Sigmoid colon (tissue), 7 donors: ENCODE data around the gene FNDC5. TPM values are rescaled to one million over a fixed set of nuclear protein-coding genes. Genes with fewer than 3 reads are reported as not detected.
A peak's percentile ranks its signal among the peaks of the same experiment; 100 is the strongest.

Experiments
- DNase-seq: peaks from one replicate; pipeline ENCODE4 v3.0.0-alpha.2; 2019
- H3K27ac ChIP-seq, 4 donors: fragments of 200-600 bp; sonication (generic); one replicate each; pipeline ENCODE4 v1.5.1; 2016 to 2019; ENCODE audit warnings: mild to moderate bottlenecking in 1 of 4
- H3K27me3 ChIP-seq, 3 donors: fragments of 200-600 bp; sonication (generic); one replicate each; pipeline ENCODE4 v1.5.1; 2019; ENCODE audit warnings: mild to moderate bottlenecking in 1 of 3
- H3K36me3 ChIP-seq, 4 donors: fragments of 200-600 bp; sonication (generic); one replicate each; pipeline ENCODE4 v1.5.1; 2016 to 2019
- H3K4me1 ChIP-seq, 4 donors: fragments of 200-600 bp; sonication (generic); one replicate each; pipeline ENCODE4 v1.5.1; 2017 to 2019
- H3K4me3 ChIP-seq, 4 donors: fragments of 200-600 bp; sonication (generic); one replicate each; pipeline ENCODE4 v1.5.1; 2017 to 2019; ENCODE audit warnings: mild to moderate bottlenecking in 2 of 4, moderate library complexity in 1 of 4
- H3K9me3 ChIP-seq, 4 donors: fragments of 200-600 bp in 3 of 4; sonication (generic) in 3 of 4; one replicate each; pipeline versions ENCODE4 v1.5.1 to v1.6.1; 2013 to 2019
- EP300 ChIP-seq, 4 donors: sonication (generic); formaldehyde crosslinking; IDR thresholded peaks; one replicate each; pipeline ENCODE4 v1.6.1; 2017; ENCODE audit warnings: antibody characterized with exemption in 4 of 4
- POLR2A ChIP-seq, 2 donors: fragments of 450-650 bp; IDR thresholded peaks; one replicate each; pipeline ENCODE4 v1.6.1; 2016; ENCODE audit warnings: antibody characterized with exemption in 2 of 2, mild to moderate bottlenecking in 2 of 2, moderate library complexity in 2 of 2
- POLR2AphosphoS5 ChIP-seq, 4 donors: sonication (generic); formaldehyde crosslinking; IDR thresholded peaks; one replicate each; pipeline ENCODE4 v1.6.1; 2017; ENCODE audit warnings: antibody characterized with exemption in 4 of 4
- WGBS, 2 donors: extraction: QIAGEN DNeasy Blood & Tissue Kit; methylation state at CpG; one replicate each; pipeline ENCODE4 v1.1.7; 2013; 5-methylcytosine and 5-hydroxymethylcytosine counted together
- intact Hi-C: fragments of 100-400 bp; cut with DNase I; formaldehyde crosslinking; loops from one replicate; pipeline ENCODE4 v1.15.1; 2023
- polyA plus RNA-seq, 3 donors: library from polyadenylated mRNA; stranded (reverse); fragments of 200-250 nt; gene quantifications; one replicate each; pipeline ENCODE4 v1.2.3, GENCODE V29; 2013
- total RNA-seq, 4 donors: library from RNA; depleted of rRNA; stranded (reverse); fragments of >200 nt; gene quantifications; one replicate each; pipeline ENCODE4 v1.1.0, GENCODE V29; 2016
- TF ChIP-seq, protein P1 (sequence below), 4 experiments: fragments of 450-650 bp in 3 of 4; fragments of 200-600 bp in 1 of 4; IDR thresholded peaks; one replicate each; pipeline ENCODE4 v1.5.1; 2016 to 2019; ENCODE audit warnings: antibody characterized with exemption in 4 of 4, mild to moderate bottlenecking in 3 of 4, moderate library complexity in 2 of 4
- donor health status: healthy with polysubstance abuse.
- donor health status: Bipolar disorder and iron deficiency.
- donor health status: healthy.

FNDC5 gene
- total and polyA plus RNA-seq, 7 donors: 0.20 to 10.2 (median 0.93) TPM; not detected in 1

DNA sequence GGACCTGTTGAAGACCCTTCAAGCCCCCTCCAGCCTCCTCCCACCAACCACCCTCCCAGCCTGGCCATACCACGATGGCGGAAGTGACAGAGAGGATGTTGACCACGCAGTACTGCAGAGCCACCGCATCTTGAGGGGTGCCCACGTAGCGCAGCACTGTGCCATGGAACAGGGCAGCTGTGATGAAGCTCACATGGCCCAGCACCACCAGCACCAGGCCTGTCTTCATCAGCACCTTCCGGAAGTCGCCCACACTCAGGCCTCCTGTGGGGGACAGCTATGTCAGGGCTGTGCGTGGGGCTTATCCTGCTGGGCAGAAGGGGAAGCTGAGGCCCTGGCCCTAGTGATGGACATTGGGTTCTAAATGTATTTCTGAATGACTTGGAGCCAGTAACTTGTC lies 27.3 kb upstream of the FNDC5 start:
- TF ChIP-seq, protein P1, sequence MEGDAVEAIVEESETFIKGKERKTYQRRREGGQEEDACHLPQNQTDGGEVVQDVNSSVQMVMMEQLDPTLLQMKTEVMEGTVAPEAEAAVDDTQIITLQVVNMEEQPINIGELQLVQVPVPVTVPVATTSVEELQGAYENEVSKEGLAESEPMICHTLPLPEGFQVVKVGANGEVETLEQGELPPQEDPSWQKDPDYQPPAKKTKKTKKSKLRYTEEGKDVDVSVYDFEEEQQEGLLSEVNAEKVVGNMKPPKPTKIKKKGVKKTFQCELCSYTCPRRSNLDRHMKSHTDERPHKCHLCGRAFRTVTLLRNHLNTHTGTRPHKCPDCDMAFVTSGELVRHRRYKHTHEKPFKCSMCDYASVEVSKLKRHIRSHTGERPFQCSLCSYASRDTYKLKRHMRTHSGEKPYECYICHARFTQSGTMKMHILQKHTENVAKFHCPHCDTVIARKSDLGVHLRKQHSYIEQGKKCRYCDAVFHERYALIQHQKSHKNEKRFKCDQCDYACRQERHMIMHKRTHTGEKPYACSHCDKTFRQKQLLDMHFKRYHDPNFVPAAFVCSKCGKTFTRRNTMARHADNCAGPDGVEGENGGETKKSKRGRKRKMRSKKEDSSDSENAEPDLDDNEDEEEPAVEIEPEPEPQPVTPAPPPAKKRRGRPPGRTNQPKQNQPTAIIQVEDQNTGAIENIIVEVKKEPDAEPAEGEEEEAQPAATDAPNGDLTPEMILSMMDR (IDR thresholded peaks at IDR 0.05): no peak
- TF ChIP-seq EP300 (IDR thresholded peaks at IDR 0.05): no peak
- no peak for TF ChIP-seq POLR2A (IDR thresholded peaks at IDR 0.05)
- TF ChIP-seq POLR2AphosphoS5 (IDR thresholded peaks at IDR 0.05): no peak
- Histone ChIP-seq H3K4me3 (no peak overlapping the region), H3K27me3 (peaks cover 8 to 19% (median 11%) of the 10 kb centered on the region in 3 donors), H3K36me3 (no peaks in the 10 kb centered on the region), H3K4me1 (peaks cover 0 to 26% (median 23%) of the 10 kb centered on the region in 4 donors), H3K9me3 (no peaks in the 10 kb centered on the region), H3K27ac (no peak overlapping the region)
- intact Hi-C loops: no loop called here
- peak; percentile 45 for DNase-seq
- WGBS, 2 donors: 94% methylated on average over 9 of the region's 9 CpGs

DNA sequence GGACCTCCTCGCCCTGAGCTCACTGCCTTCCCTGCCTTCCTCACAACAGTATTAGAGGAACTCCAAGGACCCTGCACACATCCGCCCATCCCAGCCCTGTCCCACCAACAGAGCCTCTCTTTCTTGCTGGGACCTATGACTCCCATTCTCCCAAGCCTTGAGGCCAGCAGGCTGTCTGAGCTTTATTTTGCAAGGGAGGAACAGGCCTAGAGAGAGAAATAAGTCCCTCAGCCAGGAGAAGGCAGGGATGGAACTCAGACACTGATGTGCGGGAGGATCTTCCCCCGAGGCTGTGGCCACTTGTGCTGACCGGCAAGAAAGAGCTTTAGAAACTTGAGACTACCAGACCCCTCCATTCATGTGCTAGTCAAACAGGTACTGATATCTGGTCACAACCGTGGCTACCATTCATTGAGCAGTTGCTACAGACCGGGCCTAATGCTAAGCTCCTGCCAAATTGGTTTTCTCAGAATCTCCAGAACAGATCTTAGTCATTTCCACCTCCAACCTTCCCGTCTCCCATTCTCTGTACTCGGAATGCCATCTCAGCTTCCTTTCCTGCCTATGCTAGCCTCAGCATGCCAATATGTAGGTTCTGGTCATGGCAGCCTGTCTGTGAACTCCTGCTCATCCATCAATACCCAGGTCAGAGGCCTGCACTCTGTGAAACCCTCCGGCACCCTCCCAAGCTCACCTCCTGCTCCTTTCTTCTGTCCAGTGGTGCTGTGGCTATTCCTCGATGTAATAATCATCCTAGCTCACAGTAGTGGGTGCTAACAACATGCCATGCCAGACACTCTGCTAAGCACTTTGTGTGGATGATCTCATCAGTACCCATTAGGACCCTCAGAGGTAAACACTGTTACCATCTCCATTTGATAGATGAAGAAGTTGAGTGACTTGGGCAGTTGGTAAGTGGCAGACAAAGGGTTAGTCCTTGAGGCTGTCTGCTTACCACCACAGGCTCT lies 26.7 kb upstream of the FNDC5 start:
- Histone ChIP-seq H3K4me1 (peaks cover 0 to 31% (median 28%) of the 10 kb centered on the region in 4 donors), H3K36me3 (no peaks in the 10 kb centered on the region), H3K9me3 (no peaks in the 10 kb centered on the region), H3K27me3 (peaks cover 15 to 26% (median 18%) of the 10 kb centered on the region in 3 donors), H3K27ac (no peak overlapping the region), H3K4me3 (no peak overlapping the region)
- intact Hi-C loops: no loop called here
- 86 to 87% methylated on average over 11 of the region's 11 CpGs for WGBS, 2 donors
- TF ChIP-seq, protein P1 (IDR thresholded peaks at IDR 0.05): no peak
- TF ChIP-seq EP300 (IDR thresholded peaks at IDR 0.05): no peak
- peak; percentile 18 for DNase-seq

GRCh38 chr1:32896451-32896850 lies 25.7 kb upstream of the FNDC5 start:
- 48 to 76% methylated on average over 5 of the region's 5 CpGs for WGBS, 2 donors
- TF ChIP-seq EP300 (IDR thresholded peaks at IDR 0.05): no peak
- TF ChIP-seq POLR2A (IDR thresholded peaks at IDR 0.05): no peak

GRCh38 chr1:32895325-32896215 lies 24.9 kb upstream of the FNDC5 start:
- 86 to 92% methylated on average over 26 of the region's 26 CpGs for WGBS, 2 donors
- H3K36me3 ChIP-seq: no peaks in the 10 kb centered on the region
- TF ChIP-seq EP300 (IDR thresholded peaks at IDR 0.05): no peak
- TF ChIP-seq, protein P1 (IDR thresholded peaks at IDR 0.05): no peak
- TF ChIP-seq POLR2AphosphoS5 (IDR thresholded peaks at IDR 0.05): no peak
- no peak for TF ChIP-seq POLR2A (IDR thresholded peaks at IDR 0.05)

More at GRCh38 chr1:32896451-32896850, 25.7 kb upstream of the FNDC5 start:
- H3K4me3 ChIP-seq: no peak overlapping the region
- H3K9me3 ChIP-seq: no peaks in the 10 kb centered on the region
- H3K27ac ChIP-seq: no peak overlapping the region
- DNase-seq: peak; percentile 64
- no peaks in the 10 kb centered on the region for H3K36me3 ChIP-seq
- intact Hi-C loops: no loop called here
- peaks cover 15 to 31% (median 22%) of the 10 kb centered on the region in 3 donors for H3K27me3 ChIP-seq
- H3K4me1 ChIP-seq: peaks cover 0 to 27% (median 24%) of the 10 kb centered on the region in 4 donors

More at GRCh38 chr1:32895325-32896215, 24.9 kb upstream of the FNDC5 start:
- DNase-seq: peak; percentile 56
- intact Hi-C loops: no loop called here
- peaks cover 0 to 23% (median 18%) of the 10 kb centered on the region in 4 donors for H3K4me1 ChIP-seq
- no peaks in the 10 kb centered on the region for H3K9me3 ChIP-seq
- H3K4me3 ChIP-seq: no peak overlapping the region
- H3K27me3 ChIP-seq: peaks cover 15 to 39% (median 30%) of the 10 kb centered on the region in 3 donors
- H3K27ac ChIP-seq: no peak overlapping the region
